Neural cell (in vitro differentiated cells): ENCODE results near the gene CLSTN1.

ENCODE experiments used
- CTCF ChIP-seq: fragments of 450-650 bp; IDR thresholded peaks from 2 replicates; pipeline ENCODE4 v1.5.1; 2014; ENCODE audit warnings: antibody characterized with exemption, mild to moderate bottlenecking, moderate library complexity; ENCODE audit not compliant: poor library complexity, severe bottlenecking
- EP300 ChIP-seq: fragments of 450-650 bp; conservative IDR thresholded peaks from 2 replicates; pipeline ENCODE4 v1.6.1; 2014; ENCODE audit warnings: antibody characterized with exemption, mild to moderate bottlenecking, moderate library complexity; ENCODE audit not compliant: poor library complexity, severe bottlenecking
- EZH2 ChIP-seq: fragments of 200-600, 300-800 bp; shearing (Covaris generic), sonication (generic); IDR thresholded peaks from 2 replicates; pipeline ENCODE4 v1.6.1; 2014; ENCODE audit warnings: antibody characterized with exemption, low read length, borderline replicate concordance, mild to moderate bottlenecking; ENCODE audit not compliant: insufficient read depth, poor library complexity, severe bottlenecking
- POLR2AphosphoS5 ChIP-seq: IDR thresholded peaks from 2 replicates; pipeline ENCODE4 v1.6.1; 2012
- TAF1 ChIP-seq: IDR thresholded peaks from 2 replicates; pipeline ENCODE4 v1.6.1; 2012; ENCODE audit warnings: low read depth

GRCh38 chr1:9816199-9816598 lies 7.6 kb downstream of the CLSTN1 start:
- TF ChIP-seq POLR2AphosphoS5 (no peak), CTCF (no peak), EZH2 (no peak), EP300 (no peak), TAF1 (no peak)
